A673 (cell line): ENCODE measurements around the gene LHX1.

Experiments
- CTCF ChIP-seq: fragments of 300-800, 200-600 bp; sonication (generic); conservative IDR thresholded peaks from 2 replicates; pipeline ENCODE4 v1.5.1; 2017; ENCODE audit warnings: low read depth, mild to moderate bottlenecking, antibody characterized with exemption, low read length, moderate library complexity, mixed read lengths
- EZH2 ChIP-seq: fragments of 200-600 bp; sonication (generic); IDR thresholded peaks from 2 replicates; pipeline ENCODE4 v1.6.1; 2017; ENCODE audit warnings: borderline replicate concordance, low read depth, mild to moderate bottlenecking, mixed read lengths, antibody characterized with exemption, low read length; ENCODE audit not compliant: poor library complexity, severe bottlenecking

- TF ChIP-seq CTCF = no peak
- no peak for TF ChIP-seq EZH2
Observed at GRCh38 chr17:36931697-36932382, 5.4 kb upstream of the LHX1 start.
